HG03280 (cell line): ENCODE measurements around the gene MTHFD1L.
"Not testable (repeated sequence)": the region's sequence is repeated elsewhere in the genome, so short reads cannot be mapped to it uniquely, and the experiment has no call there.

Experiments
- ATAC-seq: cut with Tn5 transposase; IDR thresholded peaks from one replicate; pipeline ENCODE4 v1.9.1; 2021; ENCODE audit warnings: mild to moderate bottlenecking, moderate library complexity; ENCODE audit not compliant: unreplicated experiment

The MTHFD1L gene

DNA sequence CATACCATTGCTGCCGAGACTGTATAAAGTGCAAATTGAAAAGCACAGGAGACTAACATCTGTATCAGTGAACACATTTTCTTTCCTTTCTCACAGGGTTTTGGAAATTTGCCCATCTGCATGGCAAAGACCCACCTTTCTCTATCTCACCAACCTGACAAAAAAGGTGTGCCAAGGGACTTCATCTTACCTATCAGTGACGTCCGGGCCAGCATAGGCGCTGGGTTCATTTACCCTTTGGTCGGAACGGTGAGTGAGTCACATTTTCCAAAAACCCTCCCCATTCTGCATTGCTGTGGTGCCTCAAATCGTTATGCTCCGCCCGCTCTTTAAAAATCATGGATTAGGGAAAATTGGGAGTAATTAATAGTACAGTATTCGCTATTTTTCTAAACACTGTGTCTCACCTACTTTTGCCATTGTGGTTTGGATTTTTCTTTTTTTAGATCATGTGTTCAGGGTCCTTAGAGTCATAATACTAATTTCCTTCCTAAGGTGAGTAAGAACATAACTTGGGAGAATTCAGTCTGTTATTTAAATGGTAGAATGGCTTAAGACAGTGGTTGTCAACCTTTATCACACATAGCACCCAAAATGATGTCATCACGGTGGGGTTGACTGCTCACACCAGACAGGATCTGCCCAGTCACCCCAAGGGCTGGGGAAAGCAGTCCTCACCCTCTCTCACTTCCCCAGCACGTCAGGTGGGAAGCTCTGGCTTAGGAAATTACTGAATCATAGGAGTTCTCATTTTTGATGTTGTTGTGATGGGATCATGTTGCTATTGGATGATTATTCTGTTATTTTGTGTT lies 171.6 kb downstream of the MTHFD1L start:
- ATAC-seq: no peak

DNA sequence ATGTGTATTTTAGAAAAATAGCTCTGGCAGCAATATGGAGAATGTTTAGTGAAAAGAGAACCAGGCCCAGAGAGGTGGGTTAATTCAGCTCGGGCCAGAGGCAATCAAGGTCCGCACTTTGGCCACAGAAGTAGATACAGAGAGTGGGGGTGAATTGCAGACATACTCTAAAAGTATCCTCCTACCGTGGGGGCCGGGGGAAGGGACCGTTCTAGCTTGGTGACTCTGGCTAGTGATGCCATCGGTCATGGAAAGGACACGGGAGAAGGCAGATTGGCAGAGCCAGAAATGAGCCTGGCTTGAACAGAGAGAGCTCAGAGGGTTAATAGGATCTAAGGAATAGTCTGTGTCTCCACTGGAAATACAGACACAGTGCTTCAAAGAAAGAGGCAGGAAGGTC lies 173.1 kb downstream of the MTHFD1L start:
- ATAC-seq: no peak

DNA sequence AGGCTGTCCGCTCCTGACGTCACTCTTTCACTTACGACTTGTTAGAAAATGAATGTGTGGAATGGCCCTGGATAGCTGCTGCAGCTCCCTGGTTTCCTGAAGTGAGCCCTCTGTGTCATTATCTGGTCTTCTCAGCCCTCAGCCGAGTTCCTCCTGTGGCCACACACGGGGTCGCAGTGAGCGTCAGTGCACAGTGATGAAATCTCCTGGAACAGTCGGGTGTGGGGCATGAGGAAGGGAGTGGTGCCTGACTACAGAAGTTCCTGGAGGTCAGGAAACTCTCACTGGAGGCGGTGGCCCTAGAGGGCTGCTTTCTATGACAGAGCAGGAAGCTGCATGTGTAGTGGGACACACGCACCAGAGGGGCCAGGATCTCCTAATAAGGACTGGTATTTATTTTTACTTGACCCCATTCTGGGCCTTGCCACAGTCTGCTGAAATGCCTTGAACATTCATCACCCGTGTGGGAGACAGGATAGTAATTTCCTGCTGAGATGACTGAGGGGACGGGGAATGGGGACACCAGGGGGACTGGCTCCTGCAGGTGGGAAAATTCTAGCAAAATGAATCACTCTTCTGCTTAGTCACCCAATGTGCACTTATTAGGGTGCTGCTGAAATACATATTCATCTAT lies 175.5 kb downstream of the MTHFD1L start:
- ATAC-seq: not testable (repeated sequence)

DNA sequence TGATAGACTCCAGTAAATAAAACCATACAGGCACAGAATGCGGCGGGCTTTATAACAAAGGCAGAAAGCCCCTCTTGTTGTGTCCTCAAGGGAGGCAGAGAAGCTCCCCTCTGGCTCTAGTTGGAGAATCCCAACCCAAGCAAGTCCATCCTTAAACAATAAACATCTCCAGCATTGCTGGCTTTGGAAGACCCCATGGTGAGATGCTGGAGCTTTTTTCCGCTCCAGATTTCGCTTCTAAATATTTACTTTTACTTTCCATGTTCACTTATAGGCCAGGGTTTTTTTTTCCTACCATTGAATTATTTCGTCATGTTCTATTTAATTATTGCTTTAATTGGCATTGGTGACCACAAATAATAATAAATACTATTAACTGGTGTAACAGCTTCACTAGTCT lies 176.2 kb downstream of the MTHFD1L start:
- no peak for ATAC-seq

DNA sequence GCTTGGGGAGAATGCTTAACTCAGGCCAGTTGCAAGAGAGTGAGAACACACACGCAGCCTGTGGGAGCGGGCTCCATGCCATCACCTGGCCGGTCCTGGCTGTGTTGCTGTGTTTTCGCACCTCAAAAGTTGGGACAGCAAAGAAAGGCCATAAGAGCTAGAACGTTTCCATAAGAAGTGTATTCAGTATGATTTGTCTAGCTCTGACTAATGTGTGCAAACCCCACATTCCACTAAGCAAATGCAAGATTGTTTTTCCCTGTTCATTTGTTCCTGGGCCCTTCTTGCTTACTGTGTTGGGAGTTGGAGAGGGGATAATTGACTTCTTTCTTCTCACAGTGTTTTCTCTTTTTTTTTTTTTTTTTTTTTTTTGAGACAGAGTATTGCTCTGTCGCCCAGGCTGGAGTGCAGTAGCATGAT lies 177.4 kb downstream of the MTHFD1L start:
- ATAC-seq: not testable (repeated sequence)

DNA sequence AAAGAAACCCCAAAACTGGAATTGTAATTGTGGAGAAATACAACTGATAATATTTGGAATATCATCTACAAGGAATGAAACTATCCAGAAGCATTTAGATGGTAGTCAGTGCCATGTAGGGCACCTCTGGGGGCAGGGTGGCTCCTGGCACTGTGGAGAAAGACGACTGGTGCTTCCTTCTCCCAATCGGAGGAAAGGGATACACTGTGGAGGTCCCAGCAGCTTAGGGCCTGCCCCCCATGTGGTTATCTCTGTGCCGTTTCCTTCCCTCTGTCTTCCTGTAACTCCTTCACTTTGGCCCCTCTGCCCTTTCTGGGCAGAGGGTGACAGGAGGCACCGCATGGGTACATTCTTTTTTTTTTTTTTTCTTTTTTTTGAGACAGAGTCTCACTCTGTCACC lies 178.4 kb downstream of the MTHFD1L start:
- ATAC-seq: no peak

DNA sequence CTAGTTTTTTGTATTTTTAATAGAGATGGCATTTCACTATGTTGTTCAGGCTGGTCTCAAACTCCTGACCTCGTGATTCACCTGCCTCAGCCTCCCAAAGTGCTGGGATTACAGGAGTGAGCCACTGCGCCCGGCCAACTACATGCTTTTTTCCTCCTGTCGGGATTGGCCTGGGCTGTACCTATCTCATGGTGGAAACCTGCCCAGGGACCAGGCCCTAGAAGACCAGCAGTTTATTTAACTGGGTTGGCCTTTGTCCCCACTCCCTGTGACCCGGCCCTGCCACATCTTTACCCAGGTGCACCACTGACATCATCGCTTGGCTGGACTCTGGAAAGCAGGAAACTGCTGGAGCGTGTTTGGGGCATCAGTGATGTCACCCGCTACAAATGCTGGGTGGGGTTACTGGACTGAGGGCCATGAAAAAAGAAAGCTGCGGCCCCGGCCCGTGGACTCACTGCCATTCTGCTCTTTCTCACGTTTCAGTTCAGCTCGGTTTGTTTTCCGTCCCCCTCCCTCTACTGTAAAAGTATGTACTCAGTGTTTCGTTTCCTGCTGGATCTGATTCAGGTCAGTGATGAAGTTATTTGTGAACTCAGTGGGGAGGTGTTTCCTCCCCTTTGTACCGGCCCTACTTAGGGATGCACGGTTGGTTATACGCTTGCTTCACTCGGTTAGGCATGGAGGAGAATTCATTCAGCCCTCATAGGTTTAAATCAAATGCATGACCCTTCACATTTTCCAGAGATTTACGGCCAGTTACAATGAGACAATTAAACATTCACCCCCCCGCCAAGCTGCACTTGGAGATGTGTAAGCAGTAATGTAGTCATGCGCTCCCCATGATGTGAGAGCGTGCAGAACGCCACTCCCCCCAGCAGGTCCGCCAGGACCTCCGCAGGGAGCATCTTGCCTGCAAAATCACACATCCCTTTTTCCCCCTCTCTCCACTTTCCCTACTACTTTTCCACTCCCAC lies 179.3 kb downstream of the MTHFD1L start:
- no peak for ATAC-seq

DNA sequence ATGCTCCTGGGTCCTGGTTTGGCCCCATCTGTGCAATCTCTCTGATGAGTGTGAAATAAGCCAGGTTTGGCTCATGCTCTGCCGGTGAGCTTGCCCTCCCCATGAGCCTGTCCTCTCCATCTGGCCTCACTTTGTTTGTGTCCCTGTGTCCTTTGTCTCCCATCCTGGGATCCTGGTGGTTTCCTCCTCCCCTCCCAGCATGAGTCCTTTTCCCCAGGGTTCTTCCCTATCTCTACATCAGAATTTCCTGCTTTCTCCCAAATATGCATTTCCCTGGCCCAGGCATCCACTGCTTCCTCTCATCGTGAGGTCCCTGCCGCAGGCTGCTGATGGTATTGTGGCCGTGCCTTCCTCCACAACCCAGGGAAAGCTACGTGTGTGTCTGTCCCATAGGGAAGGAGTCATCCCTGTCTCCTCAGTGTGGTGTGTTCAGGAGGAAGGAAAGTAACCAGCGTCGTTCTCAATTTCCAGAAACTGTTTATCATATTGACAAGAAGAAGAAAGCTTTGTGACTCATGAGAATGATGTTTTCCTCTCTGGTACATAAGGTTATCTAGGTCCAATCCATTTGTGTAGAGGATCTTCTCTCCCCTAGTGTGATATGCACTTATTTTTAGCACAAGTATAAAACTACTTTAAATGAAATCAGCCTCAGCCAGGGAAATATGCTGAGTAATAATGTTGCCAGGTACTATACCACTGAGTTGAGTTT lies 180.2 kb downstream of the MTHFD1L start:
- ATAC-seq: not testable (repeated sequence)

DNA sequence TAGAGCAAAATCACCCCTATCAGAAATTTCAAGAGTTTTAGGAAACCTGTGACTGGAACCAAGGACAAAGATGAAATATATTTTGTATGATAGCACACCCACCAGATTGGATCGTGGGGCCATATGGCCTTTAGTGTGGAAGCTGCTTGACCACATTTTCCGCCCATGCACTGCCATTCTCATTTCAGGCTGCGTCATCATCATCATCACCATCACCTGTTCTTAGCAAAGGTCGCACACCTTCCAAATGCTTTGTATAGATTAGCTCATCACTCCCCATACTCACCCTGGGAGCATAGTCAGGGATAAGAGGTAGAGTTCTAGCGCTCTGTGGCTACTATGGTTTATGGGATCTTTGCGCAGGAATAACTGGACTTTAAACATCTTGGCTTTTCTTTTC lies 185.7 kb downstream of the MTHFD1L start:
- ATAC-seq: no peak

DNA sequence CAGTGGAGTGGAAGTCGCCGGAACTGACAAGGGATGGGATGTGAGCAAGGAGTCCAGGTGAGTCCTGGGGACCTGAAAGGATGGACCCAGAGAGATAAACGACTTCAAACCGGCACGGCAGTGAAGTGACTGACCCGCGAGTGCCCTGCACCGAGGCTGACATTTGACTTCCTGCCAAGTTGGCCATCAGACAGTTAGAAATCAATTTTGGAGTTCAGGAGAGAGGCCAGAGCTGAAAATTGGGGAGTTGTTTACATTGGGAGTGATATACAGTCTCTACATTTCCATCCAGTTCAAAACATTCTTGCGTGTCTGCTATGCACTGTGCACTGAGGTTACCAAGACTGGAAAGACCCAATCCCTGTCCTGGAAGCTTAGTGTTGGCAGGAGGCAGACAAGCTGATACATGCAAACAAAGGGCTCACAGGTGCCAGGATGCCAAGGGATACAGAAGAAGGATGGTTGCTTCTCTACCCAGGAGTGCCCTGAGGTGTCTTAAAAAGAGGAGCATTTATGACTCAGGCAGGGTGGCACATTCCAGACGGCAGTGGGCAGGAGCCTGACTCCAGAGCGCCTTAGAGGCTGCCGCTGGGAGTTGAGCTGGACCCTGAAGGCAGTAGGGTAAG lies 186.6 kb downstream of the MTHFD1L start:
- ATAC-seq: no peak

DNA sequence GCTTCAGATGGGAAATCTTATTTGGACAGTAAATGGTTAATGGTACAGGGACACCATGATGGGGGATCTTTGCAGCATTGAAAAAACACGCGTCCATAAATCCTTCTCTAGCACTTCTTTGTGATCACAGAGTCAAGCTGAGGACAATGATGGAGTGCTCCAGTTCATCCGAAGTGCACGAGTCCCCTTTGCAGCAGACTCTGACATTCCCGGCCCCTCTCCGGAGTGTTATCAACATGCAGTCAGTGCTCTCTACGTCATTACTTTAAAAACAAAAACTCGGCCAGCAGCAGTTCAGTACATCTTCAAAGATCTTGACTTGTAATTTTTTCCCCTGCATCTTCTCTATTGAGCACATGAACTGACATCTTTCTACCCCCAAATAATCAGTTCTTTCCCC lies 188.8 kb downstream of the MTHFD1L start:
- ATAC-seq: no peak

DNA sequence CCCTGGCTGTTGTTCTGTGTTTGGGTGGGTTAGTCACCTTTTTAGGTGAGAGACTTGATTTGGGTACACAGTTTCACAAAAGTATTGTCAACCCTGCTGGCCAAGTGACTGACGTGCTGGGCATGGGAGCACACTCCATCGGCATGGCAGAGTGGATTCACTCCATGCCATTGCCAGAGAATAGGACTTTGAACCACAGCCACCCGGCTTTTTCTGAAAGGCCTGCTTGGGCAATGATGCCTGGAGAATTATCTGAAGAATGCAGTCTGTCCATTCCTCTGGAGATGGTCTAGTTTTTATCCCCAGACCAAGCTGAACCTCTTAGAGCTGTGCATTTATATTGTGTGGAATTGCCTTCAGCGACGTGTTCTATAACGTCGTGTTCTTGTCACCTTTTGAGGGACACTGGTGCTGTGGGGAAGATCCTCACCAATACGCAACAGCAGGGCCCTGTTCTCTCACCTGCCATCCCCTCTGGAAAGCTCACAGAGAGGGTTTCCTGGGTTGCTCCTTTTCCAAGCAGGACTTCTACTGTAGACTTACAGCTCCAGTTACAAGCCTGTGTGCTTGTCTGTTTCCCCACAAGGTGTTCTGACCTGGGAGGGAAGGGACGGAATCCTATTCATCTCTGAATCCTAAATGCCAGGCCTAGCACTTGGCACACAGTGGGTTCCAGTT lies 190.9 kb downstream of the MTHFD1L start:
- ATAC-seq: no peak

DNA sequence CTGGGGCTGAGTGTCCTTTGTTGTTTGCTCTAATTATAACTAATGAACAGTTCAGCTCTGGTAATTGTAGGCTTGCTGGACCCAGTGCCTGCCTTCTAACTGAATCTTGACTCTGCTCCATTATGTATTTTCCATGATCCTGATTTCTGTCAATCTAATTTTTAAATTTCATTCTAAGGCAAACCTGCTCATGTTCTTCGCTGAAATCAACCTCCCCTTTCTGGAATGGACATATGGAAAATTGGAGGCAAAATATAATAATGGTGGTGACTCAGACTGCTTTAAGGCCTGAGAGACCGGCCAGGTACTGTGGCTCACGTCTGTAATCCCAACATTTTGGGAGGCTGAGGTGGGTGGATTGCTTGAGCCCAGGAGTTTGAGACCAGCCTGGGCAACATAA lies 191.6 kb downstream of the MTHFD1L start:
- no peak for ATAC-seq

DNA sequence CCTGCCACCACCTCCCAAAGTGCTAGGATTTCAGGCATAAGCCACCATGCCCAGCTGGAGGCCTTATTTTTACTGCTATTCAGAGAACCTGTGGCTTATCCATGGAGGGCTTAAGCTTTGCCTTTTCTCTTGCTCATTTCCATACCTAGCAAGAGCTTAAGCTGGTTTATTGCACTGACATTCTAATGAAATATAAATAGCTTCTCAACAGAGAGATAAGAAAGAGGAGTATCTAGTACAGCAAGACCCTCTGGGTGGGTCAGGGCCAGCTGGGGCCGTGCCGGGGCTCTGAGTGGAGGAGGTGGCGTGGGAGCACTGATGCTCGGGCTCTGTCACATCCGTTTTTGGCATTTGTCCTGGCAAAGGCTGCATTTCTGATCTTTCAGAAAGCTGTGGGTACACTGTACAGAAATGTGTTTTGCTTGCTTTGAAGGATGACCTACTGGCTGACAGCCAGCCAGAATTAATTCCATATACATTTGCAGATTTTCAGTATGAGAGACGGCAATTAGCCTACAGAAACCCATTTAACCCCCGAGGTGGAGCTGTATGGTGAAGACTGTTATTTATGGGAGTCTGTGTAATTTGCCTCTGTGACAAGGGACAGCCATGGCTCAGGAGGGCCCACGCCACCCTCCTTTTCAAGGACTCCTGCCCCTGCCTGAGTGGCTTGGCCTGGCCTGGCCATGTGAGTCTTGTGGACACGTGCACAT lies 192.7 kb downstream of the MTHFD1L start:
- no peak for ATAC-seq

DNA sequence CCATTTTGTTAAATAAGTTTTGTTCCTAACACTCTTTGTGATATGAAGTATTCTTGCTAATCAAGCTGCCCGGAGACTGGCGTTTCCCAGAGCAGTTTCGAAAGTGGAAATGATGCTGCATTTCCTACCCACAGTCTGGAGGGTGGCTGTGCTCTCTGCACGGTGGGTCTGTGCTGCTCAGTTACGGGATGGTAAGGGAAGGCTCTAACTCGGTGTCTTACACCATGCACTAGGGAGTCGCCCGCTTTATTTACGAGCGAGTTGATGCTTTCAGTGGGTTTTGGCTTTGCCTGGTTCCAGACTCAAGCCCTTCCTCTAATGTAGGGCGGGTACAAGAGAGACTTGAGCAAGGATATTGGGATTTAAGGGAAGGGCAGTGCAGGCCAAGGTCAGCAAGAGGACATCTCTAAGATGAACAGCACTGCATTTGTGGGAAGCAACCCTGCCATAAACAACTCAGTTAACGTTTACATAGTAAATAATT lies 194.2 kb downstream of the MTHFD1L start:
- no peak for ATAC-seq

DNA sequence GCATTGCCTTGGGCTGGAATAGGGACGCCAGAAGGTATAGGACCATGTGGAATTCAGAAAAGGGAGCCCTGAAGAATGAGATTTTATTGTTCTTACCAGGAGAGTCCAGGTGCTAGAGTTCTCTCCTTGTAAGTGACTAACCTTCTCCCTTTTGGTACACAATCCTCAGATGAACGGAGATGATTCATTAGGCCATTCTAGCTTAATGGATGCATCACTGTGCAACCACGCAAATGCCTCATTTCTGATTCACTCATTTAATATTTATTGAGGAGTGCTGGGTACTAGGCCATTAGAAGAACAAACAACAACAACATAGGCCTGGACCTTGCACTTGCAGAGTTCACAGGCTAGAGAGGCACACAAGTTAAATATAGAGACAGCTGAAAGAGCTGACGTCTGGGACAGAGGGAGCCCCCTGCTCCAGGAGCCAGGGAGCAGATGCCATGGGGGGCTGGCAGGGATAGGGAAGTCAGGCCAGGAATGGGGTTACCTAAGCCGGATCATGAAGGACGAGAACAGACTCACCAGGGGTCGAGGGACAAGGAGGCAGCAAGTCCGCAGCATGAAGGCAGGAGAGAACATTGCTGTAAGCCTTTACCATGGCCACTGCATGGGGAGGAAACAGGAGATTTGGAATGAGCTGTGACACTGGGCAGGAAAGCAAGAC lies 194.7 kb downstream of the MTHFD1L start:
- no peak for ATAC-seq

DNA sequence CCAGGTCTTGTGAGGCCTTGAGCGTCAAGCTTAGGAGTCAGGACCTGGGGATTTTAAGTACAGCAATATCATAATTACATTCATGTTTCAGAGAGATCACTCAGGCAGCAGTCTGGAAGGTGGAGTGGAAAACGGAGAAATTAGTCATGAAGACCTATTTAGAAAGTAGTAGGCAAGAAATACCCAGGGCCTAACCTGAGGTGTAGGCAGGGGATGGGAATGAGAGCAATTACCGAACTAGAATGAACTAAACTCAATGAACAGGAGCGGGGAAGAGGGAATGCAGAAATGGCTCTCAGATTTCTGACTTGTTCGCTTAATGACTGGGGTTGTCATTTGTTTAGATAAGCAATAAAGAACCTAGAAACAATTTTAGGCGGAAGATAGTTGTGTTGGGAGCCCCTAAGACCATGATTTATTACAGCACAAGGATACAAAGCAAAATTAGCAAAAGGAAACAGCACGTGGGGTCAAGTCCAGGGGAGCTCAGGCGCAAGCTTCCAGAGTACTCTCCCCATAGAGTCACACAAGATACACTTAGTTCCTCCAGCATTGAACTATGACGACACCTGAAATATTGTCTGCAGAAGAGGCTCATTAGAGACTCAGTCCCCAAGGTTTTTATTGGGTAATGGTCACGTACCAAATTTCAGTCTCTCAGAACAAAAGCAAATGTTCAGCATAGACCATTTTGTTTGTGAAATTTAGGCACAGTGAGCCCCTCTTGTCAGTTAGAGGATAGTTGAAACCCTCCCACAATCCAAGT lies 195.4 kb downstream of the MTHFD1L start:
- ATAC-seq: no peak

DNA sequence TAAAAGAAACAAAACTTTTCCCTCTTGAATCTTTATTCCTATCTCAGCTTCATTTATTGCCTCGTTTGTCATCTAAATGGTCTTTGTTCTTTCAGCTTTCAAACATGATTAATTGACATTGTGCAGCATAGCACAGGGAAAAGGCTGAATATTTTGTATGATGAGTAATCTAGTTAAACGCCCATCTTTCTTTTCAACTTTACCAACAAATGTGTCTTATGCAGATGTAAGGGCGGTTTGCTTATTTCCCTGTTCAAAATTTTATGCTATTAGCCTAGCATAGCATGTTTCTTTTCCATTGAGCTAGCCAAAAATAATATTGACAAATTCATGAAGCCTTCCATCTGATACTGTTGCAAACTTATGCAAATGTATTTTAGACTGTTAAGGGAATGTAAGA lies 197.8 kb downstream of the MTHFD1L start:
- ATAC-seq: no peak
